ENCODE measurements around the gene LYPD5.
"Not testable (repeated sequence)": the region's sequence is repeated elsewhere in the genome, so short reads cannot be mapped to it uniquely, and the experiment has no call there.

LYPD5 gene

GRCh38 chr19:43807651-43808050 is 5.4 kb upstream of the LYPD5 start:
- no peak for DNase-seq (ENCODE audit: extremely low spot score, insufficient read length, low read depth)

GRCh38 chr19:43806848-43807247 is 4.6 kb upstream of the LYPD5 start:
- FAIRE-seq (no peak), DNase-seq (ENCODE audit: extremely low spot score, insufficient read length, low read depth) (no peak)

More at GRCh38 chr19:43807651-43808050, 5.4 kb upstream of the LYPD5 start:
- no peak for FAIRE-seq

GRCh38 chr19:43806401-43806800 is 4.2 kb upstream of the LYPD5 start:
- DNase-seq (ENCODE audit: extremely low spot score, insufficient read length, low read depth); FAIRE-seq: not testable (repeated sequence)

- no peak for DNase-seq (ENCODE audit: extremely low spot score, insufficient read length, low read depth)
Measured at GRCh38 chr19:43804432-43804831, 2.2 kb upstream of the LYPD5 start.

GRCh38 chr19:43799502-43800142 is 2.6 kb downstream of the LYPD5 start:
- DNase-seq (ENCODE audit: extremely low spot score, insufficient read length, low read depth): no peak
- no peak for FAIRE-seq

More at GRCh38 chr19:43804432-43804831, 2.2 kb upstream of the LYPD5 start:
- no peak for FAIRE-seq

- FAIRE-seq: no peak
- DNase-seq (ENCODE audit: extremely low spot score, insufficient read length, low read depth): no peak
Measured at GRCh38 chr19:43798546-43799409, 3.5 kb downstream of the LYPD5 start.

- DNase-seq (ENCODE audit: extremely low spot score, insufficient read length, low read depth) (no peak), FAIRE-seq (no peak)
Measured at GRCh38 chr19:43798026-43798545, 4.2 kb downstream of the LYPD5 start.

GRCh38 chr19:43797556-43797955 is 4.7 kb downstream of the LYPD5 start:
- FAIRE-seq (no peak), DNase-seq (ENCODE audit: extremely low spot score, insufficient read length, low read depth) (no peak)

GRCh38 chr19:43797118-43797517 is 5.1 kb downstream of the LYPD5 start:
- DNase-seq (ENCODE audit: extremely low spot score, insufficient read length, low read depth) (no peak), FAIRE-seq (no peak)

- DNase-seq (ENCODE audit: extremely low spot score, insufficient read length, low read depth) (no peak), FAIRE-seq (peak; percentile 64)
Measured at GRCh38 chr19:43790587-43790986, 11.7 kb downstream of the LYPD5 start.

GRCh38 chr19:43789029-43789428 is 13.2 kb downstream of the LYPD5 start:
- DNase-seq (ENCODE audit: extremely low spot score, insufficient read length, low read depth): no peak
- FAIRE-seq: peak; percentile 54

GRCh38 chr19:43786665-43787064 is 15.6 kb downstream of the LYPD5 start:
- no peak for DNase-seq (ENCODE audit: extremely low spot score, insufficient read length, low read depth)
- FAIRE-seq: no peak

- DNase-seq (ENCODE audit: extremely low spot score, insufficient read length, low read depth) (no peak), FAIRE-seq (peak; percentile 66)
Measured at GRCh38 chr19:43784981-43785808, 17.1 kb downstream of the LYPD5 start.

- FAIRE-seq: peak; percentile 76
Measured at GRCh38 chr19:43784241-43784980, 17.8 kb downstream of the LYPD5 start.

GRCh38 chr19:43783636-43784035 is 18.6 kb downstream of the LYPD5 start:
- FAIRE-seq: no peak
- DNase-seq (ENCODE audit: extremely low spot score, insufficient read length, low read depth): no peak

More at GRCh38 chr19:43784241-43784980, 17.8 kb downstream of the LYPD5 start:
- DNase-seq (ENCODE audit: extremely low spot score, insufficient read length, low read depth): no peak

- no peak for FAIRE-seq
- DNase-seq (ENCODE audit: extremely low spot score, insufficient read length, low read depth): no peak
Measured at GRCh38 chr19:43782689-43783231, 19.5 kb downstream of the LYPD5 start.

- no peak for FAIRE-seq
- no peak for DNase-seq (ENCODE audit: extremely low spot score, insufficient read length, low read depth)
Measured at GRCh38 chr19:43782311-43782660, 20.0 kb downstream of the LYPD5 start.

- no peak for DNase-seq (ENCODE audit: extremely low spot score, insufficient read length, low read depth)
- FAIRE-seq: no peak
Measured at GRCh38 chr19:43781630-43782310, 20.5 kb downstream of the LYPD5 start.

Data from GM18507 (cell line).